Measurements from ENCODE around the gene GJA5. TPM values are rescaled to one million over a fixed set of nuclear protein-coding genes. Genes with fewer than 3 reads are reported as not detected.

Gene GJA5
- total RNA-seq, 2 experiments from 2014 or later, result not detected

DNA sequence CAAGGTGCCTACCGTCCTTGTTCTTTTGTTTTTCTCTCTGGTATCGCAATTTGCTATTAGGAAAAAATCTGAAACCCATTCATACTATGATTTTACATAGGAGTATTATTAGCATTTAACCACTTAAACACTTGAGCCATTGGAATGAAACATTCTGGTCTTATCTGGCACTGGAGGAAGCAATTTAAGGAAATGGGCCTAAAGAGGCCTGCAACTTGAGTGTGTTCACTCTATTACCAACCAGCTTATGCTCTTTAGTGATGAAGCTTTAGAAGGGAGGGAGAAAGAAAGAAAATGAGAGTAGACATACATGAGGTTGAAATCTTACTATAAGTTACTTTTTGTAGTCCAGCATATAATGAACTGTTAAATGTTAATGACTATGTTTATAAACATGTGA is 5.7 kb downstream of the GJA5 start:
- no peak overlapping the region for H3K4me3 Mint-ChIP-seq
- no peak for DNase-seq
- H3K36me3 Mint-ChIP-seq (ENCODE audit: low read depth), result no peaks in the 10 kb centered on the region
- CTCF ChIA-PET, result interaction anchor here (1.3 kb wide), 1 partner anchor 138 kb away, joined by 4 read pairs; no protein-coding TSS in a partner anchor
- POLR2A ChIA-PET, result no interaction called here
- H3K27me3 Mint-ChIP-seq, result no peaks in the 10 kb centered on the region
- no peaks in the 10 kb centered on the region for H3K9me3 Mint-ChIP-seq
- H3K27ac Mint-ChIP-seq, result no peak overlapping the region
- H3K4me1 Mint-ChIP-seq, result no peaks in the 10 kb centered on the region

DNA sequence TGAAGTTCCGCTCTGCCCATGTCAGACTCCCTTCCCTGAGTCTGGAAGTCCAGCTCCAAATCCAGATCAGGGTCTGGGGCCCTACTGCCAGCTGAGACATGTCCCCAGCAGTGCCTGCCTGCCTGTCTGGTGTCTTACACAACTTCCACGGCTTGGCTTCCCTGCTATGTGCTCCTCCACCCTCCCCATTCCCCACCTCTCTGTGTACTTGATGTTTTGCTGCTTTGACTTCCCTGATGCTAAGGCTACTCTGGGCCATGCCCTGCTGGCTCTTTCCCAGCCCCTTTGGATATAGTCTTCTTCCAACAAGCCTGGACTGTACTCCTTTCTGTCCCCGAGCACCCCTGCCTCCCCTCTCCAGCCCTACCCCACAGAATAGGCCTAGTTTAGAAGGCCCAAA is 7.3 kb downstream of the GJA5 start:
- no peak for DNase-seq
- no peak overlapping the region for H3K27ac Mint-ChIP-seq
- POLR2A ChIA-PET, result no interaction called here
- H3K9me3 Mint-ChIP-seq, result no peaks in the 10 kb centered on the region
- H3K4me3 Mint-ChIP-seq, result no peak overlapping the region
- H3K36me3 Mint-ChIP-seq (ENCODE audit: low read depth), result no peaks in the 10 kb centered on the region
- CTCF ChIA-PET, result interaction anchor here (1.1 kb wide), 1 partner anchor 140 kb away, joined by 4 read pairs; no protein-coding TSS in a partner anchor
- H3K4me1 Mint-ChIP-seq, result no peaks in the 10 kb centered on the region
- H3K27me3 Mint-ChIP-seq, result no peaks in the 10 kb centered on the region

DNA sequence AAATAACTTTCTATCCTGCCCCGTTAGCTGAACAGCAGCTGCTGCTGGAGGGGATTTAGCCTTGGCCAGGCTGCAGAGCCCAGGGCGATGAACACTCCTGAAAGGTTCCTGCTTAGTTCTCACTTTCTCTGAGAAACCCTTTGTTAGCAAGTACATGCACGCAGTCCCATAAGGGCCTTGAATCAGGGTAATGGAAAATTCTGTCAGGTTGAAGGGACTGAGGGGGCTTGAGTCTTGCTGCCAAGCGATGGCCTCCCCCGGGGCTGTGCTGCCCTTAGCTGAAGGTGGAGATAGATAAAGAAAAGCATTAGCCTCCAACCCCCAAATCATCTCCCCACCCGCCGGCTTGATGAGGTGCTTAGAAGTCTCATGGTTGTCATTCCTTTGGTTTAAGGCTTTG is 7.9 kb downstream of the GJA5 start:
- H3K27me3 Mint-ChIP-seq, result no peaks in the 10 kb centered on the region
- H3K9me3 Mint-ChIP-seq, result no peaks in the 10 kb centered on the region
- no peaks in the 10 kb centered on the region for H3K36me3 Mint-ChIP-seq (ENCODE audit: low read depth)
- no peak overlapping the region for H3K4me3 Mint-ChIP-seq
- ChIA-PET POLR2A (no interaction called here), CTCF (interaction anchor here (0.6 to 1.1 kb wide), 2 partner anchors 140 to 258 kb away, joined by 3 to 4 read pairs; no protein-coding TSS in a partner anchor)
- H3K4me1 Mint-ChIP-seq, result no peaks in the 10 kb centered on the region
- DNase-seq, result no peak
- no peak overlapping the region for H3K27ac Mint-ChIP-seq

DNA sequence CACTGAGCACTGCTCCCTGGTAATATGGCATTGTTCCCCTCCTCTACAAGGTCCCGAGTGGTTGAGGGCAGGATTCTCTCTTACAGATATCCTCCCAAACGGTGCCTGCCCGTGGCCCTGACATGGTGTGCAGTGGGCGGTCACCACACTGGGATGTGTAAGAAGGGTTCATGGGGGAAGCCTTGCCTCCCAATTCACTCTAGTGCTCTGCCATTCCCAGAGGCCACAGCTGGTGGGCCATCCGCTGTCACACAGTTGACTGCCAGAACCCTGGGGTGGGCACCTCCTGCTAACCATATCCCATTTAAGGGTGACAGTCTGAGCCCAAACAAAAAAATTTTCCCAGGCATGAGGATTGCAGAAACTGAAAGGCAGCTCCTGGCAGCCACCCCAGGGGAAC is 9.1 kb downstream of the GJA5 start:
- CTCF ChIA-PET, result no interaction called here
- H3K4me3 Mint-ChIP-seq, result no peak overlapping the region
- H3K9me3 Mint-ChIP-seq, result no peaks in the 10 kb centered on the region
- DNase-seq, result no peak
- POLR2A ChIA-PET, result no interaction called here
- no peak overlapping the region for H3K27ac Mint-ChIP-seq
- H3K36me3 Mint-ChIP-seq (ENCODE audit: low read depth), result no peaks in the 10 kb centered on the region
- H3K4me1 Mint-ChIP-seq, result no peaks in the 10 kb centered on the region
- peaks cover 7% of the 10 kb centered on the region for H3K27me3 Mint-ChIP-seq

DNA sequence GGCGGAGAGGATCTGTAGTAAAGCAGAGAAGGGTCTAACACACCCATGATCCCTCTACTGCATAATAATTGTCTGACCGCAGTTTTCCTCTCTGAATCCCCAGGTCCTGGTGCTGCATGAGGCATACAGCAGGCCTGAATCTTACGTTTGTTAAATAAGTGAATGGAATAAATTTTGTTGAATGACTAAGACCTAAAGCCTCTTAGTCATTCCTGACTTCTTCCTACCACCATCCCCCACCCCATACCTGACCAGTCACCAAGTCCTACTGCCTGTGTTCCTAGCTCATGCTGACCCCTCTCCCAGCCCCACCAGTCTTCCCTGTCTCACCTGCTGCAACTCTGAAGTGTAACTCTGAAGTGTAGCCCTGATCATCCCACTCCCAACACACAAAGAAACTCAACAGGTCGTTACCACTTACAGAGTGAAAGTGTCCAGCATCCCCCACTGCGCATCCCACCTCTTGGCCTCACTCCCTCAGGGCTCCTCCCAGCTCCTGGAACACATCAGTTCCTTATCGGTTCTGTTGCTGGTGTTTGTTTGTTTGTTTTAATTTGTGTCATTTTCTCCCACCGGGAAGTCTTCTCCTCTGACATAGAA is 9.7 kb downstream of the GJA5 start:
- H3K27ac Mint-ChIP-seq, result no peak overlapping the region
- peaks cover 8% of the 10 kb centered on the region for H3K27me3 Mint-ChIP-seq
- no peak for DNase-seq
- no peaks in the 10 kb centered on the region for H3K9me3 Mint-ChIP-seq
- H3K4me1 Mint-ChIP-seq, result no peaks in the 10 kb centered on the region
- H3K4me3 Mint-ChIP-seq, result no peak overlapping the region
- ChIA-PET POLR2A (interaction anchor here (1.4 kb wide), 1 partner anchor 10 kb away, joined by 3 read pairs; no protein-coding TSS in a partner anchor), CTCF (no interaction called here)
- no peaks in the 10 kb centered on the region for H3K36me3 Mint-ChIP-seq (ENCODE audit: low read depth)

DNA sequence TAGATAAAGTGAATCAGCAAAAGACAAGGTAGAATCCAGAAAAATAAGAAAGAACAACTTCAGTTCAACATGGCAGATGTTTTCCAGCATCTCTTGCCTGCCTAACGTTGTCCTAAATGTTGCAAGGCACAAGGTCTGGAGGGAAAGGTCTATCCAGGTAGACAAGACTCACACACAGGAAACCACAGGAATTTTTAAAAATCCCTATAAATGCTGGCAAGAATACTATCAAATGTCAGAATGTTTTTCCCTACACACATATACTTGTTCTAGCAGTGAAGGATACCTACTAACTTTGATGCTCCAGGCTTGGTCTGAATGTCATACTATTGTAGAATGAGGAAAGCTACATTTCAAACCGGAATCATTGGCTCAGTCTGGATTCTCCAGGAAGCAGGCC is 10.6 kb downstream of the GJA5 start:
- POLR2A ChIA-PET, result interaction anchor here (1.4 kb wide), 1 partner anchor 10 kb away, joined by 3 read pairs; no protein-coding TSS in a partner anchor

DNA sequence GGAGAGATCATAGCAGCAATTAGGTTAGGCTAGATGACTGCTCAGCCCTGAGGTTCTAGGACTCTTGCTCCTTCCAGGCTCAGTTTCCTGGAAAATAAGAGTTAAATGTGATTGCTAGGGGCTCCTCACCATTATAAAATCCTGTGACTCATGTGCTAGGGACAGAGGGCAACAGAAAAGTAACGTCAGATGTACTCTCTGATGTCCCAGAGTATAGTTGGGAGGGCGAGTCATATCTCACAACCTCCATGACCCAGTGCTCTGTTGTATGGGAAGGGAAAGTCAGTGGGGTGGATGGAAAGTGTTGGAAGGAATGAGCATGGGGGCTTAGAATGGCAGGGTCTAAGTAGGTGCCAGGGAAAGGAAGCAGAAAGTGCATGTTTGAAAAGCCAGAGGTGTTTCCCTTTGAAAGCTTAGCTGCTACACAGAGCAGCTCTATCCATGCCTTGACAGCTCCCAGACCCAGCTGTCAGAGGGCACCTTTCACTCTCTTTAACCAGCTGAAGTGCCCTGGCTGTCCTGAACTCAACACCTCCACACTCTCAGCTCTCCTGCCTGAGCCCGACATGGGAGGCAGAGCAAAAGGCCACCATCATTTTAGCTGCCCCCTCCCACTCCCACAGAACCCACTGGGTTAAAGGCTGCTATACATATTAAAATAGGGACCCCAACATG is 11.6 kb downstream of the GJA5 start:
- H3K9me3 Mint-ChIP-seq, result no peaks in the 10 kb centered on the region
- H3K4me1 Mint-ChIP-seq, result peaks cover 2% of the 10 kb centered on the region
- H3K36me3 Mint-ChIP-seq (ENCODE audit: low read depth), result no peaks in the 10 kb centered on the region
- no peak overlapping the region for H3K27ac Mint-ChIP-seq
- peaks cover 8% of the 10 kb centered on the region for H3K27me3 Mint-ChIP-seq
- DNase-seq, result no peak
- POLR2A ChIA-PET, result no interaction called here
- CTCF ChIA-PET, result no interaction called here
- no peak overlapping the region for H3K4me3 Mint-ChIP-seq

More for the DNA sequence above, 10.6 kb downstream of the GJA5 start:
- H3K4me3 Mint-ChIP-seq, result no peak overlapping the region
- CTCF ChIA-PET, result no interaction called here
- no peak for DNase-seq
- no peaks in the 10 kb centered on the region for H3K9me3 Mint-ChIP-seq
- H3K4me1 Mint-ChIP-seq, result no peaks in the 10 kb centered on the region
- no peak overlapping the region for H3K27ac Mint-ChIP-seq
- no peaks in the 10 kb centered on the region for H3K36me3 Mint-ChIP-seq (ENCODE audit: low read depth)
- peaks cover 8% of the 10 kb centered on the region for H3K27me3 Mint-ChIP-seq

DNA sequence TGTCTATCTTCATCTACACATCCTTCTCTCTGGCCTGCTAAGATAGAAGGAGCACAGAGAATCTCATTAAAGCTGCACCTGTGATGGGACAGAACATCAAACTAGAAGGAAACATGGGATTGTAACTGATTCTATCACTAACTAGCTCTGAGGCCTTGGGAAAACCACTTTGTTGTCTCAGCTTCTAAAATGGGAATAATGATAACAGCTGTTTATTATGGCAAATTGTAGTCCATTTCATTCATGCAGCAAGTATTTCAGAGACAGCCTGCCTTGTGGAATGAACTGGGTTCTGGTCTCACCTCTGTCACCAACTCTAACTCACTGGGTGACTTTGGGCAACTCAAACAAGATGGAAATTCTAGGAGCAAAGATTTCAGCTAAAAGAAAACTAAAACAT is 12.4 kb downstream of the GJA5 start:
- no peak overlapping the region for H3K27ac Mint-ChIP-seq
- H3K36me3 Mint-ChIP-seq (ENCODE audit: low read depth), result no peaks in the 10 kb centered on the region
- no peak for DNase-seq
- no peak overlapping the region for H3K4me3 Mint-ChIP-seq
- no peaks in the 10 kb centered on the region for H3K9me3 Mint-ChIP-seq
- ChIA-PET POLR2A (no interaction called here), CTCF (no interaction called here)
- peaks cover 7% of the 10 kb centered on the region for H3K4me1 Mint-ChIP-seq
- H3K27me3 Mint-ChIP-seq, result peaks cover 8% of the 10 kb centered on the region

DNA sequence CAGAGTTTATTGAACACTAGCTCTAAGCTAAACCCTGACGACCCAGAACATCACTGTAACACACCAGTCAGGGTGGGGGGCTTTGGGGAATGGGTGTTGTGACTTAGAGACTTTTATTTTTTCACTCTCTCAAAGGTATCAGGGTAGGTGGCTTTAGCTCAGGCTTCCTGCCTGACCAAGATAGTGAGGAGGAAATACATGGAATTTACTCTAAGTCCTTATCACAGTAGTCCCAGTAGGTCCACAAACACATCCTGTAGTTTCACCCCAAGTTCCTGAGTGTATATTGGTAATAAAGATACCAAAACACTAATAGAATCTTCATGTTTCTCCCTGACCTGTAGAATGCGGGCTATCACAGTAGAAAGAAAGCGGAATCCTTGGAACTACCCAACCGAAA is 15.1 kb downstream of the GJA5 start:
- Mint-ChIP-seq H3K4me1 (peaks cover 7% of the 10 kb centered on the region), H3K4me3 (no peak overlapping the region), H3K36me3 (ENCODE audit: low read depth) (no peaks in the 10 kb centered on the region), H3K27me3 (peaks cover 17% of the 10 kb centered on the region), H3K27ac (no peak overlapping the region), H3K9me3 (no peaks in the 10 kb centered on the region)
- POLR2A ChIA-PET, result no interaction called here
- CTCF ChIA-PET, result no interaction called here
- DNase-seq, result no peak

DNA sequence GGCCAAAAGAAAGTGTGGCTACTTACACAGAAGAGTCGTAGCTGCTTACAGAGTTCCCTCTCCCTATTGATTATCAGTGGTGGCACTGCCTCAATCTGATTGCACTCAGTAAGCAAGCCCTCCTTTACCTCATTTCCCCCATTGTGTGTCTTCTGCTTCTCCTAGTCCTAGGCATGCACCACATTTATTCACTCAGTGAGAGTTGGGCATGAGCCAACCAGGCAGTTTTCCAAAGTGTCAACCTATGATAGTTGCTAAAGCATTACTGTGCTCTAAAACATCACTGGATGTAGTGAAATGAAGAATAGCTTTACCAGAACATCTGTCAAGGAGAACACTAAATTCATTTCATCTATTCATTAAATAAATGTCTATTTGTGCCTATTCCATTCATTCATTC is 19.3 kb downstream of the GJA5 start:
- DNase-seq, result no peak
- POLR2A ChIA-PET, result no interaction called here
- Mint-ChIP-seq H3K4me1 (peaks cover 9% of the 10 kb centered on the region), H3K36me3 (ENCODE audit: low read depth) (no peaks in the 10 kb centered on the region), H3K27ac (no peak overlapping the region), H3K9me3 (no peaks in the 10 kb centered on the region), H3K27me3 (peaks cover 12% of the 10 kb centered on the region), H3K4me3 (no peak overlapping the region)
- CTCF ChIA-PET, result no interaction called here

DNA sequence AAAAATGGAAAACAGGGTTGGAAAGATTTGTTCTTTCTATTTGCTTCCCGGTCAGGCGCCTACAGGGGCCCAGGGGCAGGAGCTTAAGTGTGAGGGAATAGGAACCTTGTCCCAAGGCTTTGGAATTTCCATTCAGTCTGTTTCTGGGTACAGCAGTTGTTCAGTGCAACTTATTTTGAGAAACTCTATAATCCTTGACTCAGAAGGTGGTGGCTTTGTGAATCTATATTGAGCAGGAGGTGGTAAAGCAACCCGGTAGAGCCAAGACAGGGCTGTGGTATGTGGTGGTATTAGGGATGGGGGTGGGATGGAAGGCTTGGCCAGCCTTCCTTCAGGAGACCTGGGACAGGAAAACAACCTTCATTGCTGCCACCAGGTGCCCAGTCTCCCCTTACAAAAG is 20.0 kb downstream of the GJA5 start:
- POLR2A ChIA-PET, result interaction anchor here (0.6 to 1.0 kb wide), 2 partner anchors 10 to 161 kb away, joined by 3 read pairs; no protein-coding TSS in a partner anchor
- Mint-ChIP-seq H3K9me3 (no peaks in the 10 kb centered on the region), H3K27me3 (peaks cover 12% of the 10 kb centered on the region), H3K4me3 (no peak overlapping the region), H3K36me3 (ENCODE audit: low read depth) (no peaks in the 10 kb centered on the region), H3K27ac (no peak overlapping the region), H3K4me1 (peaks cover 11% of the 10 kb centered on the region)
- CTCF ChIA-PET, result no interaction called here
- no peak for DNase-seq

DNA sequence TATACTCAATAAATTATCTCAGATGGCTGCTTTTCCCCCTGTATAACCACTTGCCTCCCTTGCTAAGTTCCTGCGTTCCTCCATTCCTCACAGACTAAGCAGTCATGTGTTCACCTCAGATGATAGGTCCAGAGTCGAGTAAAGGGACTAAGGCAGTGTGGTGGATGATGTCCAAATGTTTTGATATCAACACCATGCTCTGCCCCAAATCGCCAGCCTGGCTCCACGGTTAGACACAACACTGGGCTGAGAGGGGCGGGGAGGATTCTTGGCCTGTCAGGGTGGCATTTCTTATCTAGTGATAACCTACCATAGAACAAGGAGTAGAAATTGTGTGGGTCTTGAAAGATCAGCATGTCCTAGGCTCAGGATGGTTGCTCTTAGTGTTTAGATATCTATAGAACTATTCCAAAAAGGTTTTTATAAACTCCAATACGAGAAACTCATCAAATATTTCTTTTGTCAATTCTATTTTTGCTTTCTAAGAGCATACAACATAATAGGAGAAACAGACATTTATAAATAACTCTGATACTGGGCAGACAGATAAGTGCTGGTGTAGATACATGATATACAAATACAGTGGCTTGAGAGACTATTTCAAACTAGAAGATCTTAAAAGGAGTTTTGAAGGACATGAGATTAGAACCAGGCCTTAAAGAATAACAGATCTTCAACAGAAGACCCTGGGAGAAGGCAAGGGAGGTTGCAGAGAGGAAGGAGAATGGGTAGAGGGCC is 21.5 kb downstream of the GJA5 start:
- Mint-ChIP-seq H3K9me3 (no peaks in the 10 kb centered on the region), H3K27ac (no peak overlapping the region), H3K4me3 (no peak overlapping the region), H3K4me1 (peaks cover 19% of the 10 kb centered on the region), H3K27me3 (peaks cover 15% of the 10 kb centered on the region), H3K36me3 (ENCODE audit: low read depth) (no peaks in the 10 kb centered on the region)
- no peak for DNase-seq
- ChIA-PET POLR2A (no interaction called here), CTCF (no interaction called here)

DNA sequence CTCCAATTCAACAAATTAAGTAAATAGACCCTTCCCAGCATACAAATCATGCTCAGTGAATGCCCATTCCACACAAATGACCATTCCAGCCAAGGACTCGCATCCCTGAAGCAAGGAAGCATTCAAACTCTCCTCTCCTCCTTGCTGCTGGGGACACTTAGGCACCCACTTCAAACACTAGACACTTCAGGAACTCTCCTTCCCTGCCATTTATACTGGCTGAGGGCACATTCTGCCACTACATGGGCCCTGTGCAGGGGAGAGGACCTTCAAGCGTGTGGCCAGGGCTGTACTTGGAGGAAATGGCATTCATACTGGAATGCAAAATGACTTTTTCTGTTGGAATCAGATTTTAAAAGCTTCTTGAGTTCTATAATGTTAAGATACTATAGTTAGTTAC is 22.3 kb downstream of the GJA5 start:
- Mint-ChIP-seq H3K4me3 (no peak overlapping the region), H3K9me3 (no peaks in the 10 kb centered on the region), H3K4me1 (peaks cover 14% of the 10 kb centered on the region), H3K27me3 (peaks cover 15% of the 10 kb centered on the region), H3K27ac (no peak overlapping the region), H3K36me3 (ENCODE audit: low read depth) (no peaks in the 10 kb centered on the region)
- ChIA-PET CTCF (no interaction called here), POLR2A (no interaction called here)
- DNase-seq, result no peak

All from activated CD4-positive, alpha-beta memory T cell treated with anti-CD3 and anti-CD28 coated beads, Interleukin-2, amount 10 ng/mL, durations not matched to agents 7 days and 5 days (primary cell).